AG10803 (cell line): ENCODE data around the gene KLK13.

Source experiments
- DNase-seq: peaks from one replicate; pipeline ENCODE4 v3.0.0; 2010; ENCODE audit warnings: low read depth
- H3K4me3 ChIP-seq: 2 replicates; pipeline ENCODE4 v1.5.1; 2011; ENCODE audit warnings: mild to moderate bottlenecking, low read length, control low read depth
- TF ChIP-seq, protein P1 (sequence below): conservative IDR thresholded peaks from 2 replicates; pipeline ENCODE4 v1.5.1; 2011; ENCODE audit warnings: mild to moderate bottlenecking, low read length, control low read depth, inconsistent platforms

The KLK13 gene

DNA sequence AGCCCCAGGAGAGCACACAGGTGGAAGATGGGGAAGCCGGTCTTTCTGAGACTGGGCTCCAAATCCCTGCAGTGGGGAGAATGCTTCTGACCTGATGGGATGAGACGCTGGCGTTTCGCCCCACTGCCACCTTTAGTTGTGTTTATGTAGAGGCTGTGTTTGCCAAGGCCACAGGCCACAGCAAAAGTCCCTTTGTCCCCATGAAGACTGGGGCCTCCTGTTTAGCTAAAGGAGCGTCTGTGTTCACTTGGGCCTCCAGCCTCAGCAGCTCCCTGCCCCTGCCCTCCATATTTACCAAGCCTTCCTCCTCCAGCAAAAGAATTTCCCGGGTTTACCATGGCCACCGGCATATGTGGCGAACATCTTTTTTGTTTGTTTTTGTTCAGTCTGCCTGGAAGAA, 28.2 kb upstream of the KLK13 start:
- DNase-seq, result no peak
- TF ChIP-seq, protein P1, sequence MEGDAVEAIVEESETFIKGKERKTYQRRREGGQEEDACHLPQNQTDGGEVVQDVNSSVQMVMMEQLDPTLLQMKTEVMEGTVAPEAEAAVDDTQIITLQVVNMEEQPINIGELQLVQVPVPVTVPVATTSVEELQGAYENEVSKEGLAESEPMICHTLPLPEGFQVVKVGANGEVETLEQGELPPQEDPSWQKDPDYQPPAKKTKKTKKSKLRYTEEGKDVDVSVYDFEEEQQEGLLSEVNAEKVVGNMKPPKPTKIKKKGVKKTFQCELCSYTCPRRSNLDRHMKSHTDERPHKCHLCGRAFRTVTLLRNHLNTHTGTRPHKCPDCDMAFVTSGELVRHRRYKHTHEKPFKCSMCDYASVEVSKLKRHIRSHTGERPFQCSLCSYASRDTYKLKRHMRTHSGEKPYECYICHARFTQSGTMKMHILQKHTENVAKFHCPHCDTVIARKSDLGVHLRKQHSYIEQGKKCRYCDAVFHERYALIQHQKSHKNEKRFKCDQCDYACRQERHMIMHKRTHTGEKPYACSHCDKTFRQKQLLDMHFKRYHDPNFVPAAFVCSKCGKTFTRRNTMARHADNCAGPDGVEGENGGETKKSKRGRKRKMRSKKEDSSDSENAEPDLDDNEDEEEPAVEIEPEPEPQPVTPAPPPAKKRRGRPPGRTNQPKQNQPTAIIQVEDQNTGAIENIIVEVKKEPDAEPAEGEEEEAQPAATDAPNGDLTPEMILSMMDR, result no peak

DNA sequence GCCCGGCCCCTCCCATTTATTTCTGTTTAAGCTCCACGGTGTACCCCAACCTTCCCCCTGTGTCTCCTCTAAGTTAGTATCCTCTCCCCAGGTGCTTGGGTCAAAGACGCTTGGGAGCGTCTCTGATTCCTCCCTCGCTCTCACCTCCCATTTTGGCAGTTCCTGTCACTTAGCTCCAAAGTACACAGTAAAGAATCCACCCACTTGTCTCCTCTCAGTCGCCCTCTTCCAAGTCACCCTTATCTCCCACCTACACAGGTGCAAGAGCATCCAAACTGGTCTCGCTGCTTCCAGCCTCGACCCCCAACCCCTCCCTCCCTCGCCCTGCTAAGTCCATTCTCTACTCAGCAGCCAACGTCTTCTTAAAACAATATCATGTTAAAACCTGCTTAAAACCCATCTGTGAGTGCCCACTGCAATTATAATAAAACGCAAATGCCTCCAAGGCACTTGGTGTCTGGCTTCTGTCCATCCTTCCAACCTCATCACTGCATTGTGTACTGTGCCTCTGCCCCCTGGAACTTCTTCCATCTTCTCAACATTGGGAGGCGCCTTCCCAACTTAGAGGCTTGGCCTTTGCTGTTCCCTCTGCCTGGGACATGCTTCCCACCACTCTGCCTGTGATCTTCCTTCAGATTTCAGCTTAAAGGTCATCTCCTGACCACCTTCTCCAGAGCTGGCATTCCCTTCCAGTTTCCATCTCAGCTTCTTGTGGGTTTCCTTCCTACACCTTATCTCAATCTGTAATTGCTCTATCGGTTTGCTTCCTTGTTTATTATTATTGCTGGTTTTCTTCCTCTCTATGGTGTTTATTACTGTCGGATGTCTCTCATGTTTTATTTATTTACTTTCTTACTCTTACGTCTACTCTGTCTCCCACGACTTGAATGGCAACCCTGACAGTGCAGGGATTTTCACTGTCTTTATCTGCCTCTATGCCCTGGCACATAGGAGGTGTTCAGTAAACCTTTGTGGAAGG, 27.3 kb upstream of the KLK13 start:
- TF ChIP-seq, protein P1, result no peak
- no peak overlapping the region for H3K4me3 ChIP-seq
- DNase-seq, result no peak

More for the DNA sequence above, 28.2 kb upstream of the KLK13 start:
- H3K4me3 ChIP-seq, result no peak overlapping the region

DNA sequence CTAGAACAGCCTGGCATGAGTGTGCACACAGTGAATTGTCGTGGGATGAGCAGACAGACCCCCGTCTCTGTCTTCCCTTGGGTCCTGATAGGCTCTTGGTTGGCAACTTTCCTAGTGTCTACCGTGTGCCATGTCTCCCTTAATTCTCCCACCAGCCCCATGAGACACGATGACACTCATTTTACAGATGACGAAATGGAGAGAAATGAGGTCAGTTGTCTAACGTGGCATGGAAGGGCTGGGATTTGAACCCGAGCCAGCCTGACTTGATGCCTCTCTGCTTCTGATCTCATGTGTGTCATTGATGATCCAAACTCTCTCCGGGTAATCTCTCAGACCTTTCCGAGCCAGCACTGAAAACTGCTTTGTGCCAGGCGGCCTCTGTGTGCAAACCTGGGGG, 26.2 kb upstream of the KLK13 start:
- H3K4me3 ChIP-seq, result no peak overlapping the region
- DNase-seq, result no peak
- TF ChIP-seq, protein P1, result no peak

DNA sequence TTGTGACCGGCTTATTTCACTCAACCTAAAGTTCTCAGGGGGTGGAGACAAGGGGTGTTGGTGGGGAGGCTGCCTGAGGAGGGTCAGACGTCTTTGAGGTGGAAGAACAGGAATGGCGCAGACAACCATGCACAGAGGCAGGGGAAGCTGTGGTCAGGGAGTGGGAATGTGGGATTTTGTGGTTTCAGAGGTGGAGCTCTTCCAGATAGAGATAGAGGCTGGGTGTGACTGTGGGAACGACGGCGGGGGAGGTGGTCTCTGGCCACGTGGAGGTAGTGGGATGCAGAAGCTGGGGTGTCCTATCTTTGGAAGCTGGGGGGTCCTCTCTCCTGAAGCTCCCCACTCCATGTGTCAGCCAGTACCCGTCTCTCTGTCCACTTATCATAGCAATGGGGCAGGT, 25.6 kb upstream of the KLK13 start:
- H3K4me3 ChIP-seq, result no peak overlapping the region
- DNase-seq, result no peak
- TF ChIP-seq, protein P1, result no peak

GRCh38 chr19:51089786-51090185, 24.9 kb upstream of the KLK13 start:
- TF ChIP-seq, protein P1, result no peak
- H3K4me3 ChIP-seq, result no peak overlapping the region
- DNase-seq, result no peak

- DNase-seq, result no peak
- no peak overlapping the region for H3K4me3 ChIP-seq
- TF ChIP-seq, protein P1, result no peak
Measured at GRCh38 chr19:51086153-51086850, 21.4 kb upstream of the KLK13 start.
